NCI-H187 (cell line): Measurements from ENCODE around the gene KRTAP10-7.
A peak's percentile ranks its signal among the peaks of the same experiment; 100 is the strongest.
"Not testable (repeated sequence)": the region's sequence is repeated elsewhere in the genome, so short reads cannot be mapped to it uniquely, and the experiment has no call there.

Experiments
- DNase-seq, 2 experiments: peaks; one replicate each; lab custom pipeline; 2025; lab: John Stamatoyannopoulos, UW

The KRTAP10-7 gene

GRCh38 chr21:44600118-44600978 lies at the start of gene KRTAP10-7:
Gene KRTAP10-7 (plus strand): TSS chr21:44600597. CDS start chr21:44600622, 25 bp downstream.
- DNase-seq: not testable (repeated sequence)

DNA sequence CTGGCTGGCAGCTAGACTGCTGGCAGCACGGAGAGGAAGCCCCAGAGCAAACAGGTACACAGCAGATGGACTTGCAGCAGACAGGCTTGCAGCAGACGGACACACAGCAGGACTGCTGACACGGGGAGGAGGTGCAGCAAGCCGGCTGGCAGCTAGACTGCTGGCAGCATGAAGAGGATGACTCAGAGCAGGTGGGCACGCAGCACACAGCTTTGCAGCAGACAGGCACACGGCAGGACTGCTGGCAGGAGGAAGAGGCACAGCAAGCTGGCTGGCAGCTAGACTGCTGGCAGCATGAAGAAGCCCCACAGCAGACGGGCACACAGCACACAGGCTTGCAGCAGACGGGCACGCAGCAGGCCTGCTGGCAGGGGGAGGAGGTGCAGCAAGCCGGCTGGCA lies 49.6 kb upstream of the KRTAP10-7 start:
- no peak for DNase-seq

DNA sequence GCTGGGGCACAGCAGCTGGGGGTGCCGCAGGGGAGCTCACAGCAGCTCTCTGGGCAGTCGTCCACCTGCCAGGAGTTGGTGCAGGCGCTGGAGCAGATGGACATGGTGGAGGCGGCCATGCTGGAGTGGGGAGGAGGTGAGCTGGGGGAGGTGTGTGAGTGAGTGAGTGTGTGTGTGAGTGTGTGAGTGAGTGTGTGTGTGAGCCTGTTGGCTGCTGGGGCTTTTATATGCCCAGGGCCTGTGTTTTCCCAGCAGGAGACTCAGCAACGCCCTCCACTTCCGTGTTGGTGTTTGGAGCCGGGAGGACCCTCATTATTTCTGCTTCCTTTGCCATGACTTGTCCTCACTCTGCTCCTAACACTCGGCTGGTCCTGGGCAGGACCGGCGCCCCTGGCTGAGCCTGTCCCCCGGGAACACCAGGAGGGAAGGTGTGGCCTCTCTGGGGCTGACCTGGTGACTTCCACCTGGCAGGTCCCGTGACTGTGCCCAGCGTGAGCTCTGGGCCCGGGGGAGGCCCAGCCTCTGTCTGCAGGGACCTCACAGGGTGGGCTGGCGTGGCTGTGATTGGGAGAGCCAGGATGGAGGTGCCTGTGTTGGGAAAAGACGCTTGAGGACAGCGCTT lies 48.9 kb upstream of the KRTAP10-7 start, which contains the start of gene KRTAP10-2:
TSS of gene KRTAP10-2 (minus strand) at position 166 of the 622 bp plus-strand sequence. CDS start at position 119, 47 bp downstream.
- no peak for DNase-seq

DNA sequence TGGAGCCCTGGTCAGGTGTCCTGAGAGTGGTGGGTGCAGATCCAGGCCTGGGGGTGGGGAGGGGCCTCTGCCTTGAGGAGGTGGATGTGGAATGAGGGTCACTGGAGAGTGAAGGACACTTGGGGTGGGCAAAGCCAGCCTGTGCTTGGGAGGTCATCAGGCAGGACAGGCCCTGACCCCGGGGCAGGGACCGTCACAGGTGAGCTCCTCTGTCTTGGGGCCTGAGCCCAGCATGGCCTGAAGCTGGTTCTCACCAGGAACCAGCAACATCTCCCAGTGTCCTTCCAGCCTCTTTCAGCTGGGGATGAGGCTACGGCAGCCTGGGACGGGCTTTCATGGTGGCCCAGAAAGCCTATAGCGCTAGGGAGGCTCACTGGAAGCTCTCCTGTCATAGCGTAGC lies 48.3 kb upstream of the KRTAP10-7 start:
- no peak for DNase-seq

GRCh38 chr21:44552681-44553080 lies 47.7 kb upstream of the KRTAP10-7 start:
- DNase-seq: no peak

DNA sequence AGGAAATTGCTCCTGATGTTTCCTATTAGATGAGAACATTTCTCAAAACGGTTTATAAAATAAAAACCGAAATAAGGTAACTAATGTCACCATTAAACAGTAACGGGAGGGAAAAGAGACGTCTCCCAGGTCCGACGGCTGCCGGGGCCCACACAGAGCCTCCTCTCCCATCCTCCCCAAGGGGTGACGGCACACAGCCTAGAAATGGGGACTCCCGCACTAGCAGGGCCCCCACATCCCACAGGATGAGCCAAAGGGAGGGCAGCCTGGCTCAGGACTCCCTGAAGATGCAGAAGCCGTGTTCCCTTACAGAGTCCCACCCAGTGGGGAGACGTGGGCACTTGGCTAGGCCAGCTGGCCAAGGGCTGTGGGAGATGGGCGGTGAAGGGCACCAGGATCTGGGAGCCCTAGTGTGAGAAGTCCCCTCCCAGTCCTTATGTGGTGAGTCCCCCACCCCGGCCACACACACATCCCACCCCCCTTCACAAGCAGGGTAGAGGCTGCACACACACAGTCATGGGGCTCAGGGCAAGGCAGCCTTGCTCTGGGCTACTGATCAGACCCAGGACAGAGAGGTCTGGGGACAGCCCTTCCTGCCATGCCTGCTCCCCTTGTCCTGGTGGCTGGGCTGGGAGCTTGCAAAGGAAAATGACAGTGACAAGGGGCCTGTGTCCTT lies 45.1 kb upstream of the KRTAP10-7 start:
- DNase-seq: no peak

- peak in 1 of 2 experiments; percentile 18 for DNase-seq
Observed at GRCh38 chr21:44556879-44557278, 43.5 kb upstream of the KRTAP10-7 start.

- no peak for DNase-seq
Observed at GRCh38 chr21:44557491-44558328, 42.7 kb upstream of the KRTAP10-7 start.

DNA sequence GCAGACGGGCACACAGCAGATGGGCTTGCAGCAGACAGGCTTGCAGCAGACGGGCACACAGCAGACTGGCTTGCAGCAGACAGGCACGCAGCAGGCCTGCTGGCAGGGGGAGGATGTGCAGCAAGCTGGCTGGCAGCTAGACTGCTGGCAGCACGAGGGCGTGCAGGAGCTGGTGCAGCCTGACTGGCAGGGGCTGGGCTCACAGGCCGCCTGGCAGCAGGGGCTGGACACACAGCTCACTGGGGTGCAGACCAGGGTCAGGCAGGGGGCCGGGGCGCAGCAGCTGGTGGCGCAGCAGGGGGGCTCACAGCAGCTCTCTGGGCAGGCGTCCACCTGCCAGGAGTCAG lies 42.1 kb upstream of the KRTAP10-7 start:
- not testable (repeated sequence) for DNase-seq

- DNase-seq: no peak
Observed at GRCh38 chr21:44558695-44559094, 41.7 kb upstream of the KRTAP10-7 start, which contains the start of gene KRTAP10-3. Gene KRTAP10-3 (minus strand): TSS chr21:44558795. CDS start chr21:44558715, 80 bp downstream.

DNA sequence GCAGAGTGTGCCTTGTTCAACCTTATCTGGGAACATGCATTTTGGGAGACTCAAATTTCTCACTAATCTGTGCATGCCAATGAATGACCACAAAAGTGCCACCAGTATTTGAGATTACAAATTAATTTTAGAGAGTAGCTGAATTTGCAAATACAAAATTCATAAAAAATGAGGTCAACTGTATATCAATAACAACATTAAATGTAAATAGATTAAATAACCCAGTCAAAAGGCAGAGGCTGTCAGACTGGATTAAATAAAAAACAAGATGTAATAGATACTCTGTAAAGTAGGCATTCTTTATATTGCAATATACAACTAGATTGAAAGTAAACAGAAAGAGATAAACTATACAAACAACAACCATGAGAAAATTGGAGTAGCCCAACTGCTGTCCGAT lies 36.3 kb upstream of the KRTAP10-7 start:
- no peak for DNase-seq

GRCh38 chr21:44564886-44565598 lies 35.4 kb upstream of the KRTAP10-7 start:
- DNase-seq: no peak

- no peak for DNase-seq
Observed at GRCh38 chr21:44566403-44566802, 34.0 kb upstream of the KRTAP10-7 start.

DNA sequence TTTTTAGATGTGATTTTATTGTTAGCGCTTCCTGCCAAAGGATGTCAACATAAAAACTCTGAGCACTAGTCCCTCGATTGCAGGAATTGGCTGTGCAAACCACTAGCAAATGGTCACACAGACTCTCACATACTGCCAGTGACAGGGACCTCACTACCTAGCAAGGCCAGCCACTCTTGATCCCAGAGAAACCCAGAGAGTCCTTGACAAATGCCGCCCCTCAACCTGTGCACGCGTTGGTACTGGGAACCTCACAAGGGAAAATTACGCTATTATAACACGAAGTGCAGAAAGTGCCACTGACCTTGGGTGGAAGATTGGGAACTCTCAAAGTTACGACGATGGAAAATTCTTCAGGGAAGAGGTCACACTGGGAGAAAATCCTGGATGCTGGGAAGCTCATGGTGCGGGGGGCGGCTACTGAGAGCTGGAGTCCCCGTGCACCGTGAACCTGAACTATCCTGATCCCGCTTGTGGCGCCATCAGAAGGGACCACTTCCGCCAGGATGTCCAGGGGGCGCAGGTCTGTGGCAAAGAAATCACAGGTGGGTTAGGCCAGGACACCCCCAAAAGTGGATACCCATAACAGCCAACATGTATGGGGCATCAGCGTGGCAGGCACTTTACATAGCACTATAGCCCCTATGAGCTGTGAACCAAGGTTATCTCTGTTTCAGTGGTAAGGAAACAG lies 32.8 kb upstream of the KRTAP10-7 start:
- DNase-seq: no peak

- no peak for DNase-seq
Observed at GRCh38 chr21:44568261-44568660, 32.1 kb upstream of the KRTAP10-7 start.

- no peak for DNase-seq
Observed at GRCh38 chr21:44568667-44569556, 31.5 kb upstream of the KRTAP10-7 start.

- no peak for DNase-seq
Observed at GRCh38 chr21:44569861-44570517, 30.4 kb upstream of the KRTAP10-7 start.

DNA sequence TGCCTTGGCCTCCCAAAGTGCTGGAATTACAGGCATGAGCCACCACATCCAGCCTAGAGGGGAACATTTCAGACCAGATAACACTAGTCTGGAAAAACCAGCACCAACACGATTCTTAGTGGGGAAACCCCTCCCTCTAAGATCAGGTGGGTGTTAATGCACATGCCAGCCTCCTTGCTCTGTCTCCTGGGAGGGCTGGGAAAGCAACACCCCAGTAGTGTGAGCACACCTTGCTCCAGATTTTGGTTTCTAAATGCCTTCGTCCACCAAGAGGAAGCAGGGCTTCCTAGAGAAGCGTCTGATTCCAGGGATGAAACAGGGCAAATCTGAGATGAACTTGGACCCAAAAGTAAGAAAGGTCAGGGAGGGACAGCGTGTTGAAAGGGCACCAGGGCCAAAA lies 29.1 kb upstream of the KRTAP10-7 start:
- DNase-seq: no peak
